C4-2B (cell line): ENCODE measurements around the gene REPS1.

Experiments used
- H3K27ac ChIP-seq: fragments of 450-650 bp; 2 replicates; pipeline ENCODE4 v1.5.1; 2017
- ZFX ChIP-seq: fragments of 450-650 bp; IDR thresholded peaks from 2 replicates; pipeline ENCODE4 v1.6.1; 2017
- TF ChIP-seq, protein P1 (sequence below): fragments of 450-650 bp; conservative IDR thresholded peaks from 2 replicates; pipeline ENCODE4 v1.5.1; 2017; ENCODE audit warnings: mild to moderate bottlenecking

Gene REPS1

GRCh38 chr6:138957903-138958302, 30.1 kb downstream of the REPS1 start:
- no peak for TF ChIP-seq ZFX
- TF ChIP-seq, protein P1, sequence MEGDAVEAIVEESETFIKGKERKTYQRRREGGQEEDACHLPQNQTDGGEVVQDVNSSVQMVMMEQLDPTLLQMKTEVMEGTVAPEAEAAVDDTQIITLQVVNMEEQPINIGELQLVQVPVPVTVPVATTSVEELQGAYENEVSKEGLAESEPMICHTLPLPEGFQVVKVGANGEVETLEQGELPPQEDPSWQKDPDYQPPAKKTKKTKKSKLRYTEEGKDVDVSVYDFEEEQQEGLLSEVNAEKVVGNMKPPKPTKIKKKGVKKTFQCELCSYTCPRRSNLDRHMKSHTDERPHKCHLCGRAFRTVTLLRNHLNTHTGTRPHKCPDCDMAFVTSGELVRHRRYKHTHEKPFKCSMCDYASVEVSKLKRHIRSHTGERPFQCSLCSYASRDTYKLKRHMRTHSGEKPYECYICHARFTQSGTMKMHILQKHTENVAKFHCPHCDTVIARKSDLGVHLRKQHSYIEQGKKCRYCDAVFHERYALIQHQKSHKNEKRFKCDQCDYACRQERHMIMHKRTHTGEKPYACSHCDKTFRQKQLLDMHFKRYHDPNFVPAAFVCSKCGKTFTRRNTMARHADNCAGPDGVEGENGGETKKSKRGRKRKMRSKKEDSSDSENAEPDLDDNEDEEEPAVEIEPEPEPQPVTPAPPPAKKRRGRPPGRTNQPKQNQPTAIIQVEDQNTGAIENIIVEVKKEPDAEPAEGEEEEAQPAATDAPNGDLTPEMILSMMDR: no peak
- H3K27ac ChIP-seq: no peak overlapping the region

- TF ChIP-seq, protein P1: no peak
- no peak for TF ChIP-seq ZFX
- H3K27ac ChIP-seq: no peak overlapping the region
Observed at GRCh38 chr6:138957484-138957883, 30.6 kb downstream of the REPS1 start.

DNA sequence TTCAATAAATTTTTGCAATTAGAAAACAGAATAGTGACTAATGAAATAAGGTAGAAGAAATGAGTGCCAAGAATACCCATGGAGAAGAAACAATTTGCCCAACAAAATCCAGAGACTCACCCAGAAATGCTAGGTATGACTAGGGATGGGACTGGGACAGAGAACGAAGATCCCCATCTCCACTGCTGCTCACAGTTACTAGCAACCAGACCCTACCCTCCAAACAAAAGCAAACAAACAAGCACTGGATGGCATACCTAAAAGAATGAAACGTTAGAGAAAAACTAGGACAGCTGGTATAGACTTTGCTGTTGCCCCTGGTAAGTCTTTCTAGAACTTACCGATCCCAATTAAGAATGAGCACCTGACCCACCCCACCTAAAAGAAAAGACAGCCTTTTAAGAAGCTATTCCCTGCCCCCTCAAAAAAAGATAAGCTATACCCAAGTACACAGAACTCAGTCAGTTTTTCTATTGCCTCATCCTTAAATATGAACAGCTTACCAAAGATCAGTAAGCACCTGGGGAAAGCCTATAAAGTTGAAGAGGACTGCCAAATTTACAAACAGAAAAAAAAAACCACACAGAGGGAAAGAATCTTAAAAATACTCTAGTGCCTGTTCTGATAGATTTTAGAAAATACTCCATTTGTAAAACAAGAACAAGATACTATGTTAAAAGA, 31.7 kb downstream of the REPS1 start:
- no peak for TF ChIP-seq ZFX
- TF ChIP-seq, protein P1: no peak
- H3K27ac ChIP-seq: no peak overlapping the region

- no peak for TF ChIP-seq ZFX
- TF ChIP-seq, protein P1: no peak
- no peak overlapping the region for H3K27ac ChIP-seq
Observed at GRCh38 chr6:138955262-138955661, 32.8 kb downstream of the REPS1 start.

GRCh38 chr6:138953451-138953850, 34.6 kb downstream of the REPS1 start:
- TF ChIP-seq, protein P1: no peak
- no peak for TF ChIP-seq ZFX
- no peak overlapping the region for H3K27ac ChIP-seq

DNA sequence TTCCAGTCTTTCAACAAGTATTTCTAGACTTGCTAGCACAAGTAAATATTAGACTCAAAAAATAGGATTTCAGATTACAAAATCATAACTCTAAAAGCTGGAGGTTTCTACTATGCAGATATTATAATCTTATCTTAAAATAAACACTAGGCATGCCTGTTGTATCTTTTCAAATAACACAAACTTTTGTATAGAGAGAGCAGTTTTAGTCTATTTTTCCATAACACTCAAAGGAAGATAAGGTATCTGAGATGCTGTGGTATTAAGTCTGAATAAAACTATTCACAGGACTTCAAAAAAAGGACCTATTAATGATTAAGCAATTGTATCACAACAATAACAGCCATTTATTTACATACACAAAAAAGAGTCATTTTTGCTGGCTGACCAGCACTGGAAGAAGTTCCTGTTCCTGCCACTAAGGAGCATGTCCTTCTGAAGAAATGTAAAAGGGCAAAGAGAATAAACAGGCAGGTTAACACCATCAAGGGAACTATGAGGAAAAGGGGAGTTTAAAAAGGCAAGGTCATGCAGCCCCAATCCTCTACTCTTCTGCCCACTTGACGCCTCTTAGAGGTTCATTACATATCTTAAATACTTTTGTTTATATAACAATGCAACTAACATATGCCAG, 39.4 kb downstream of the REPS1 start:
- H3K27ac ChIP-seq: no peak overlapping the region

GRCh38 chr6:138948004-138948403, 40.0 kb downstream of the REPS1 start:
- no peak overlapping the region for H3K27ac ChIP-seq
- TF ChIP-seq, protein P1: no peak
- TF ChIP-seq ZFX: no peak

More for the DNA sequence above, 39.4 kb downstream of the REPS1 start:
- TF ChIP-seq, protein P1: no peak; the same call in 1 of the 2 replicates
- TF ChIP-seq ZFX: no peak
